Measurements from ENCODE around the gene DSTN. TPM values are rescaled to one million over a fixed set of nuclear protein-coding genes. Genes with fewer than 3 reads are reported as not detected.
A peak's percentile ranks its signal among the peaks of the same experiment; 100 is the strongest.

The DSTN gene
- total RNA-seq, 4 donors from 2014 or later, result 242 to 616 (median 360) TPM

GRCh38 chr20:17633221-17633849 lies 63.5 kb downstream of the DSTN start:
- WGBS, 2 donors, result 78 to 96% methylated on average over 6 to 13 of the region's 13 CpGs
- no peak overlapping the region for H3K4me3 ChIP-seq

DNA sequence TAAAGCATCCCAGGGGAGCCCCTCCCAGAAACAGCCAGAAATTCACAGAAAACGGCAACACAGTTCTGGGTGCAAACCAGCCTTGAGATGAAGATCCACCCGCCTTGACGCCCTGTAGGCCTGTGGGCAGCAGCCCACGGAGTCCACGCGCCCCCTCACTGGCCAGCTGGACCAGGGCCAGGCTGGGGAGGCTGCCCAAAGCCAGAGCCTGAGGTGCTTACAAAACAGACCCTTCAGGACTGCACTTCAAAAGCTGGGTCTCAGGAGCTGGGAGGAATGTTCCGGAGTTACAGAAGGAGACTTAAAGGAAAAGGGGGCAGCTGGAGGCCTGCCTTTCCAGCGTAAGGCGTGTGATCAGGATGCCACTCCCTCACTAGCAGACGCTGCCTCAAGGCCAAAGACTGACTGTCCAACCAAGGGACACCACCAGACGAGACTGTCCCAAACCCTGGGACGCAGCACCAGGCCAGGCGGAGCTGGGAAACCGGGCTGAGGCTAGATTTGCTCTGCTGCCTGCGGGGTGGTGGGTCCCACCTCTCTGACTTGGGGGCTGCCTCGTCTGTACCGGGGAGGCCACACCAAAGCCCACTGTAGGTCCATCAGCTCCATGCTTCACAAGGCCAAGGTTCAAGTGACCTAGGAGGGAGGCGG lies 64.1 kb downstream of the DSTN start:
- H3K36me3 ChIP-seq, result peaks cover 42 to 100% (median 42%) of the 10 kb centered on the region in 3 donors
- H3K4me1 ChIP-seq, result peaks cover 4 to 36% (median 26%) of the 10 kb centered on the region in 3 donors
- H3K27ac ChIP-seq, result peak overlapping the region in 3 of 4 donors; percentile 51 to 55 (median 52)
- intact Hi-C loops (cut with DNase I), result loop anchor here (10.0 kb wide), 1 partner anchor 91 kb away; no protein-coding TSS in a partner anchor
- no peaks in the 10 kb centered on the region for H3K9me3 ChIP-seq
- no peaks in the 10 kb centered on the region for H3K27me3 ChIP-seq
- WGBS, 2 donors, result 81 to 89% methylated on average over 5 to 7 of the region's 18 CpGs
- TF ChIP-seq POLR2A (IDR thresholded peaks at IDR 0.05) (no peak), CTCF (IDR thresholded peaks at IDR 0.05) (no peak)
- no peak for DNase-seq
- H3K4me3 ChIP-seq, result no peak overlapping the region

More at GRCh38 chr20:17633221-17633849, 63.5 kb downstream of the DSTN start:
- Histone ChIP-seq H3K4me1 (peaks cover 4 to 36% (median 26%) of the 10 kb centered on the region in 3 donors), H3K36me3 (peaks cover 39 to 100% (median 42%) of the 10 kb centered on the region in 3 donors), H3K27me3 (no peaks in the 10 kb centered on the region), H3K27ac (no peak overlapping the region), H3K9me3 (no peaks in the 10 kb centered on the region)
- no peak for DNase-seq
- intact Hi-C loops (cut with DNase I), result loop anchor here (10.0 kb wide), 1 partner anchor 91 kb away; no protein-coding TSS in a partner anchor
- TF ChIP-seq CTCF (IDR thresholded peaks at IDR 0.05) (no peak), POLR2A (IDR thresholded peaks at IDR 0.05) (no peak)

DNA sequence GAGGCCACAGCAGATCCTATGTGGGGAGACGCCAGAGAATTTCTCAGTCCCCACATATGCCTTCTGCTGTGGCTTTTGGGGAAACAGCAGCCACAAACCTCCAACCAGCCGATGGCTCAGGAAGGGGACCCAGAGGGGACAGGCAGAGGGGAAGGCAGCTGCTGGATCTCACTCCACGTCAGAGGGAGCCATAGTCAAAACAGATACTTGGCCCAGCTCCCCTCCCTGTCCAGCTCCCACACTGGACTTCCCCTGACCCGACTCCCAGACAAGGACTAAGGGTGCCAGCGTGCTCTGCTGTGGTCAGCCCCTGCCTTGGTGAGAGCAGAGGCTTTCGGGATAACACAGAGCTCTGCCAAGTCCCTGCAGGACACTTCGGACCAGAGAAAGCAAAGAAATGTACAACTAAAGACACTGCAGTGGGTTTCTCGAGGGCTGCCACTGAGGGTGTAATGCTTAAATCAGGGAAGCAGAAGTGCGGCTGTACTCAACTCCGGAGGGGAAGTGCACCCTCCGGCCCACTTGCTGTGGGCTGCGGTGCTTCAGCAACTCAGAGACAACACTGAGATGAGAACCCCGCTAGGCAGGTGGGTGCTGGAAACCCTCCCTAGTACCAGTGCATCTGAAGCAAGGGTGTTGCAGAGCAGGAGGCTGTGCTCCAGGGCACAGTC lies 64.9 kb downstream of the DSTN start:
- intact Hi-C loops (cut with DNase I), result loop anchor here (10.0 kb wide), 1 partner anchor 90 kb away; no protein-coding TSS in a partner anchor
- Histone ChIP-seq H3K36me3 (peaks cover 37 to 100% (median 45%) of the 10 kb centered on the region in 3 donors), H3K4me1 (peaks cover 4 to 36% (median 26%) of the 10 kb centered on the region in 3 donors), H3K27ac (peak overlapping the region in 3 of 4 donors; percentile 51 to 55 (median 52)), H3K4me3 (no peak overlapping the region), H3K9me3 (no peaks in the 10 kb centered on the region), H3K27me3 (no peaks in the 10 kb centered on the region)
- WGBS, 2 donors, result 82% methylated on average over 7 of the region's 13 CpGs; no CpG with 5 or more reads in 1 of the 2 donors
- TF ChIP-seq CTCF (IDR thresholded peaks at IDR 0.05), result no peak
- no peak for TF ChIP-seq POLR2A (IDR thresholded peaks at IDR 0.05)
- DNase-seq, result no peak

DNA sequence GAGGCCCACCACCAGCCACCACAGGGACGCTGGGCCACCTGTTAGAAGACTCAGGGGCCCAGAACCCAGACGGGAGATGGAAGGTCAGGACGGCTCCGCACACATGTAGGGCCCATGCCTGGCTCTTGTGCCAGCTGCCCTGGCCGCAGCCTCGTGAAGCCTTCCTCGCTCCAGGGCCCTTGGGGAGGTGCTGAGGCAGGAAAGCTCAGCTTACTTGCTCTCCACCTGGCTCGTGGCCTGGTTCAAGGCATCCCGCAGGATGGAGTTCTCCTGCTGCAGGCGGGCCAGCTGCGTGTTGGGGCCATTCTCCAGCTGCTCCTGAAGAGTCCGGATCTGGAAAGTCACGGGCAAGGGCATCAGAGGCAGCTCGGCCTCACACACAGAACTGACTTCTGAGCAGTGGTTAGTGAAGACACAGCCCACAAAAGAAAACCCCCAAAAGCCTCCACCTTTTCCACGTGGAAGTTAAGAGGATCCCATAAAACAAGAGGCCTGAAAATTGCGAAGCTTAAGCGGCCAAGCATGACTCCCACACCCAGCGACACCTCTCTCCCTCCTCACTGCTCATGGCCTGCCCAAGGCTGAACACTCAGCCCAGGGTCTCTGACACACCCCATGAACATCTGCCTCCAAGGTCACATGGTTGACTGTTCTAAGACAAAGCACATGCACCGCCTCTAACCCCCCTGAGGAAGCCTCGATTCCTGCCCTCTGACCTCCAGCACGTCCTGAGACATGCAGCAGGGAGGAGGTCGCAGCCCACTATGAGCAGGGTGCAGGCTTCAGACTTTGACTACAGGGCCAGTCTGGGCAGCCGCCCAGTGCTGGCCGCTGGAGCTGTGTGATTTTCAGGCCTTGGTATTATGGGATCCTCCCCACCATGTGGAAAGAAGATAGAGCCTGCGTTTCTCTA lies 65.7 kb downstream of the DSTN start:
- intact Hi-C loops (cut with DNase I), result loop anchor here (10.0 kb wide), 1 partner anchor 89 kb away; no protein-coding TSS in a partner anchor
- 68 to 70% methylated on average over 7 to 15 of the region's 25 CpGs for WGBS, 2 donors
- Histone ChIP-seq H3K27ac (peak overlapping the region in 3 of 4 donors; percentile 51 to 55 (median 52)), H3K4me3 (no peak overlapping the region), H3K9me3 (no peaks in the 10 kb centered on the region), H3K27me3 (no peaks in the 10 kb centered on the region), H3K4me1 (peaks cover 4 to 36% (median 26%) of the 10 kb centered on the region in 3 donors), H3K36me3 (peaks cover 35 to 100% (median 45%) of the 10 kb centered on the region in 3 donors)
- no peak for DNase-seq
- TF ChIP-seq CTCF (IDR thresholded peaks at IDR 0.05), result no peak
- no peak for TF ChIP-seq POLR2A (IDR thresholded peaks at IDR 0.05)

All from esophagus squamous epithelium (tissue), 5 donors.